HG02763 (cell line): ENCODE data around the gene EPB42.
"Not testable (repeated sequence)": the region's sequence is repeated elsewhere in the genome, so short reads cannot be mapped to it uniquely, and the experiment has no call there.

Experiments
- ATAC-seq: cut with Tn5 transposase; IDR thresholded peaks from one replicate; pipeline ENCODE4 v1.9.1; 2021; ENCODE audit warnings: mild to moderate bottlenecking, moderate library complexity; ENCODE audit not compliant: unreplicated experiment

Gene EPB42

GRCh38 chr15:43213466-43213865 lies 7.4 kb downstream of the EPB42 start:
- no peak for ATAC-seq

DNA sequence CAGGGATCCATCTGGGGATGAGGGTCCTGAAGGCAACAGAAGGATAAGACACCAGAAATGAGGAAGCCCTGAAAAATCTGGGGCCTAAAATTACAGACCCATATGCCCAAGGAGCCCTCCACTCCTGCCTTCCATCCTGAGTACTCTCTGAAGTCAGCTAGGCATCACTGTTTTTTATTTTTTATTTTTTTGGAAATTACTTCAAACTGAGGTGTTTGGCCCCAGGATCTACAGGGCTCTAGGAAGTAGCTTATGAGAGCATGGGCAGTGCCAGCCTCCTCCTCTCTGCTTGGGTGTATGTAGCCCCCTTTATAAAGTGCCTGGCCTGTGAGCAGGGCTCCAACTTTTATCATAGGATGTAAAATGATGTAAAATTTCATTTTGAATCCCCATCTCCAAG lies 7.9 kb downstream of the EPB42 start:
- no peak for ATAC-seq

GRCh38 chr15:43212299-43212698 lies 8.5 kb downstream of the EPB42 start:
- no peak for ATAC-seq

DNA sequence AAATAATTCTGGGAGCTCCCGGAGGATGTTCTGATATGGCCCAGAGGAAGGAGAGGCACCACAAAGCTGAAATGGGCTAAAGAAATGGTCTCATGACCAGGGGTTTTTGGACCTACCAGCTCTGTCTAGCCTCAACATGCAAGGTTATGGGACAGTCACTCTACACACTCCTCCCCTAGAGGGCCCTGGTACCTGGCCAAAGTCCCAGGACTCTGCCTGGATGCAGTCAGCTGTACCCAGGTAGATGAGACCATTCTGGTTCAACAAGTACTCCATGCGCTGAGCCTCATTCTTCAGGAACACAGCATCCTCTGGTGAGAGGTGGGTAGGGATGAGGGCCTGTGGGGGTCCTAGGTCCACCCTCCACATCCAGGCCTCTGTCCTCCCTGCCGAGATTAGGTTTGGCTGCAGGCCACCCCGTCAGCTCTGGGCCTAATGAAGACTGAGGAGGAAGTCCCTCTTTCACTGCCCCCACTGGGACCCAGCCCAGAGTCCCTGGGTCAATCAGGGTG lies 9.5 kb downstream of the EPB42 start:
- no peak for ATAC-seq

GRCh38 chr15:43210807-43211206 lies 10.0 kb downstream of the EPB42 start:
- no peak for ATAC-seq

- no peak for ATAC-seq
Measured at GRCh38 chr15:43210172-43210745, 10.6 kb downstream of the EPB42 start.

DNA sequence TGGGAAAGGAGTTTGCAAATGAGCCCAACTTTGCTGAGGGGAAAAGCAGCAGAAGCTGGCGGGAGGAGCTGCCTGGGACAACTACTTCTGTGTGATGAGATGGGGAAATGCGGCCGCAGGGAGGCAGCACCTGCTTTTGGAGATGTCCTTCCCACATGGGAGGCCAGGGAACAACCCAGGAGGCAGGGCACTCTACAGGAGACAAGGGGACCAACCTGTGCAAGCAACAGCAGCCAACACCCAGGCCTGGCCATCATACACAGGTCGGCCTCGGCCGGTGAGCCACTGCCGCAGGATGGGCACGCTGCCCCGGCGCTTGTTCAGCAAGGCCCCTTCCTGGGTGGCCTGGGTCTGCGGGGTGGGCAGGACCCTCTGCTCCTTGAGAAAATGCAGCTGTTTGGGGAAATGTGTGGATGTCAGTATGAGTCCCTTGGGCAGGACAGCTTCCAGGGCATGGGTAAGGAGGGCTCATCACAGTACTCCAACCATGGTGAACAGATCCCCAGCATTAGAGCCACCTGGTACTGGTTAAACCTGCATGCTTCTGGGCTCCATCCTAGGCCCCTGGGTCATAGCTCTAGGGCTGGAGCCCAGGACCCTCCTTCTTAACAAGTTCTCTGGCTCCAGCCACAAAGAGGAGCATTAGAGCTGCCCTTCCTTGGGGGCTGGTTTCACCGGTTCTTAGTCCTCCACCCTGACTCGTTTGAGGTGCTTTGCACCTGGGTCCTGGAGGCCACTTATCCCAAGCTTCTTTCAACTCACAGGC lies 11.6 kb downstream of the EPB42 start:
- no peak for ATAC-seq

DNA sequence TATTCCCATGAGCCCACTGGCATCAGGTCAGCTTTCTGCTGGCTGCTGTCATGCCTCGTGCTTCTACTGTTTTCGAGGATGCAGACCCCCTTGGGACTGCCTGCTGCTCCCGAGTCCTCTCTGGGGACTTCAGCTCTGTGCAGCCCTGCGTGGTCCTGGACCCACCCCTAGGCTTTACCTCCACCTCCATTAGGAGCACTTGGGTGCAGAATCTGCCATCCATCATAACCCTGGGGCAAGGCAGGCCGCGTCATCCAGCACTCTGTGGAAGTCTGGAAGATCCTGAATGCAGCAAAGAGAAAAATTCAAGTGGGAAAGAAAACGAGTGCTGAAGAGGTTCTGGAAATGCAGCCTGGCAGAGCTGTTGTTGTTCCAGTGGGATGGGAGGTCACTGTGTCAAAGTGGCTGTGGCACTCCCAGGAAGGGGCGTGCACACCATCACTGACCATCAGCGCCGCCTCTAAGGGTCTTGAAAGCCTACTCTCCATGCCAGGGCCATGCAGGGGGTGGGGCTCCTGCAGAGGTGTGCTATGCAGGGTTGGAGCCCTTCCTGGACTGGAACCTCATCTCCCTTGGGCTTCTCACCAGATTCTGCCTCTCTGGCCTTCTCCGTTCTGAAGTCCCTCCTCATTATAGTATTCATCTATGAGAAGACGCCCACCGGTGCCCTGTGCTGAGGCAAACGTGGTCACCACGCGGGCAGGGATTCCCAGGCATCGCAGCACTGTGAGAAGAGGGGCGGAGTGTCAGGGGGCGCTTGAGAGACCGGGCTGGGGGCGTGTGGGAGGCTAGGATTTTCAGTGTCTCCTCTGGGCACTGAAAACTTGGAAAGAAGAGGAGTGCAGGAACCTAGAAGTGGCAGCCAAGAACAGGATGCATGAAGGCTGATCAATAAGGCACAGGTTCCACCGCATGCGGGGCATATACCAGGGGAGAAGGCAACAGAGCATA lies 12.5 kb downstream of the EPB42 start:
- ATAC-seq: no peak

- no peak for ATAC-seq
Measured at GRCh38 chr15:43207024-43207423, 13.8 kb downstream of the EPB42 start.

- ATAC-seq: no peak
Measured at GRCh38 chr15:43206054-43206453, 14.8 kb downstream of the EPB42 start.

DNA sequence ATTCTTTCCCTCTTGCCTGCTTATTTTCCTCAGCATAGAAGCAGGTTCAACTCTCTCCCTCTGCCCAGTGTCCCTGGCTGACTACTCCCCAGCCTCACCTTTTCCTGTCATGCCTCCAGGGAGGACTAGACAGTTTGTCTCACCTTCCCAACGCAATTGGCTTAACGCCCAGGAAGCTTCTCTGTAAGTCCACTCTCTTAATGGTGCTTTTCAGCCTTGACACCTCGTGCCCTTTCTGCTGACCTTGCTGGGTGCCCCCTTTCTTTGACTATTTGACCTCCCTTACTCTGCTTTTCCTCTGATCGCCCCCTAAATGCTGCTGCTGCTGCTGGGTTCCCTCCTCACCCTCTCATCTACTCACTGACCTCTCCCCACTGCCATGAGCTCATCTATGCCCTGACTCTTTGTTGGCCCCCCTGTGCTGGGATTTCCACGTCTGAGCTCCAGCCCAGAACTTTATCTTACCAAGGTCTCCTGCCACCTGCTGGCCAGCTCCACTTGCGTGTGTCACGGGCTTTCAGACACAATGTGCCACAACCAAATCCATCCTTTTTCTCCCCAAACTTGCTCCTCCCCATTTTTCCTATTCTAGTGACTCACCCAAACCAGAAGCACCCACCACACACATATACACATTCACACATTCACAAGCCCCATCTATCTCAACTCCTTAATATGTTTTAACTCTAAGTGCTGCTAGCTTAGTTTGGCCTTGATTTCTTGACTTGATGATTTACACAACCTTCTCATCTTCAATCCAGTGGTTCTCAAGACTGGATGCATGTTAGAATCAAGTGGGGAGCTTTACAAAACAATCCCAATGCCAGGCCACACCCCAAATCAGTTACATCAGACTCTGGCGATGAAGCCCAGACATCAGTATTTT lies 16.6 kb downstream of the EPB42 start:
- no peak for ATAC-seq

DNA sequence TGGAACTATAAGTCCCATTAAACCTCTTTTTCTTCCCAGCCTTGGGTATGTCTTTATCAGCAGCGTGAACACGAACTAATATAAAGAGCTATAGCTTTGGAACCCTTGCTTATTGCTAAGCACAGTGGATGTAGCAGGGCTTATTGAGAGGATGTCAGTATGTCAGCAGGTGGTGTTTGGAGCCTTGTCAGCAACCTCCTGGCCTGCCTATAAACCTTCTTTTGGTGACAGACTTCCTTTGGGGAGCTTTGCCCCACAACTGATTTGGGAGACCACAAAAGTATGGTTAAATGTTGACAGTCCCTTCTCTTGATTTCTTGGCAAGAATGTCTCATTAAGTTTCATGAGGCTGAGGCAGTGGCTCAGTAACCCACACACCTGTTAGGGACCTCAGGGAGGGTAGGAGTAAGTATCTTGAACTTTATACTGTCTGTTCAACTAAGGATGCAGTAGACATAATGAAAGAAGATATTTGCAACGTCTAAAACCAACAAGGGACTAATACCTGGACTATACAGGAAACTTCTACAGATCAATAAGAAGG lies 20.8 kb downstream of the EPB42 start:
- ATAC-seq: no peak

DNA sequence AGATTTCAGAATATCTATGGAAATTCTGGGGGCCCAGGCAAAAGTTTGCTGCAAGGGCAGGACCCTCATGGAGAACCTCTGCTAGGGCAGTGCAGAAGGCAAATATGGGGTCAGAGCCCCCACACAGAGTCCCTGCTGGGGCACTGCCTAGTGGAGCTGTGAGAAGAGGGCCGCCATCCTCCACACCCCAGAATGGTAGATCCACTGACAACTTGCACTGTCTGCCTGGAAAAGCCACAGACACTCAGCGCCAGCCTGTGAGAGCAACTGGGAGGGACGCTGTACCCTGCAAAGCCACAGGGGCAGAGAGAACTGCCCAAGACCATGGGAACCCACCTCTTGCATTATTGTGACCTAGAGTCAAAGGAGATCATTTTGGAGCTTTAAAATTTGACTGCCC lies 21.8 kb downstream of the EPB42 start:
- ATAC-seq: no peak

DNA sequence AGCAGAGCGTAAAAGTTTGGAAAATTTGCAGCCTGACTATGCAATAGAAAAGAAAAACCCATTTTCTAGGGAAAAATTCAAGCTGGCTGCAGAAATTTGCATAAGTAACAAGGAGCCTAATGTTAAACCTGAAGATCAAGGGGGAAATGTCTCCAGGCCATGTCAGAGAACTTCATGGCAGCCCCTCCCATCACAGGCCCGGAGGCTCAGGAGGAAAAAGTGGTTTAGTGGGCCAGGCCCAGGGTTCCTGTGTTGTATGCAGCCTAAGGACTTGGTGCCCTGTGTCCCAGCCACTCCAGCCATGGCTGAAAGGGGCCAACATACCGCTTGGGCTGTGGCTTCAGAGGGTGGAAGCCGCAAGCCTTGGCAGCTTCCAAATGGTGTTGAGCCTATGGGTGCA lies 22.3 kb downstream of the EPB42 start:
- not testable (repeated sequence) for ATAC-seq

- ATAC-seq: not testable (repeated sequence)
Measured at GRCh38 chr15:43197773-43198172, 23.0 kb downstream of the EPB42 start.

GRCh38 chr15:43196760-43197548 lies 23.9 kb downstream of the EPB42 start:
- ATAC-seq: no peak

- ATAC-seq: no peak
Measured at GRCh38 chr15:43194795-43195194, 26.0 kb downstream of the EPB42 start.

DNA sequence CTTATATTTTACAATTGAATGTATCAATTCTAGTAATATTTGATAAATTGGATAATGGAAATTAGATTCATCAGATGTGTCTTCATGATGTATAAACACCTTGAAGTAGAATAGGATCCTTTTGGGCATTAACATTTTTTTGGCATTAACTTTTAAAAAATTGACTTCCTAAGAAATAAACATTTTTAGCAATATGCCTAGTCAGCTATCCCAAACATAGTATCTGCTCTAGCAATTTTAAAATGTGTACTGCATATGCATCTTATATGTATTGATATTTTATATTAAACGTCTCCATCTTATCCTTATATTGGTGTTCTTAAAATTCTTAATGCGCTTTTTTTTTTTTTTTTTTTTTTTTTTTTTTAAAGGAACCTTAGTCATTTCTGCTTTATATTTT lies 27.1 kb downstream of the EPB42 start:
- ATAC-seq: no peak

GRCh38 chr15:43190178-43190577 lies 30.6 kb downstream of the EPB42 start:
- ATAC-seq: no peak
